NCI-H2171 treated with DMSO at 0.1 percent for 48 hours (cell line): ENCODE results near the gene MAPK12.

Experiments
- DNase-seq: peaks from one replicate; lab custom pipeline; 2025; lab: John Stamatoyannopoulos, UW

The MAPK12 gene

GRCh38 chr22:50252082-50253045 is 9.1 kb downstream of the MAPK12 start:
- DNase-seq = peak; percentile 22

GRCh38 chr22:50251477-50252081 is 9.9 kb downstream of the MAPK12 start:
- no peak for DNase-seq

- DNase-seq = peak; percentile 75
Observed at GRCh38 chr22:50250555-50251476, 10.7 kb downstream of the MAPK12 start, which contains the start of gene HDAC10. TSS of gene HDAC10 (minus strand) at chr22:50251265. CDS start at chr22:50251032, 233 bp downstream.

- DNase-seq = no peak
Observed at GRCh38 chr22:50250249-50250554, 11.3 kb downstream of the MAPK12 start.

GRCh38 chr22:50249341-50250248 is 11.9 kb downstream of the MAPK12 start:
- no peak for DNase-seq

GRCh38 chr22:50248196-50249081 is 13.0 kb downstream of the MAPK12 start:
- peak; percentile 25 for DNase-seq

GRCh38 chr22:50247748-50248147 is 13.7 kb downstream of the MAPK12 start:
- peak; percentile 59 for DNase-seq

GRCh38 chr22:50246242-50247175 is 15.0 kb downstream of the MAPK12 start:
- DNase-seq = peak; percentile 6

GRCh38 chr22:50245214-50246072 is 16.0 kb downstream of the MAPK12 start:
- no peak for DNase-seq

GRCh38 chr22:50244420-50245213 is 16.9 kb downstream of the MAPK12 start, which contains the start of gene TUBGCP6:
TSS of gene TUBGCP6 (minus strand) at chr22:50245023. CDS start at chr22:50244459, 564 bp downstream.
- peak; percentile 91 for DNase-seq

GRCh38 chr22:50243685-50244419 is 17.6 kb downstream of the MAPK12 start:
- DNase-seq = no peak

GRCh38 chr22:50242406-50242949 is 19.0 kb downstream of the MAPK12 start:
- DNase-seq = no peak

- DNase-seq = no peak
Observed at GRCh38 chr22:50238755-50239154, 22.7 kb downstream of the MAPK12 start.

- no peak for DNase-seq
Observed at GRCh38 chr22:50236731-50237409, 24.6 kb downstream of the MAPK12 start.

GRCh38 chr22:50233223-50233622 is 28.3 kb downstream of the MAPK12 start:
- no peak for DNase-seq
